Measurements from ENCODE around the gene ABCB4. TPM values are rescaled to one million over a fixed set of nuclear protein-coding genes. Genes with fewer than 3 reads are reported as not detected.

The ABCB4 gene
- total RNA-seq, 2 donors from 2014 or later: 0.07 to 0.69 TPM

- Mint-ChIP-seq H3K4me1 (ENCODE audit: low read depth) (no peaks in the 10 kb centered on the region), H3K27ac (peak overlapping the region; percentile 68), H3K27me3 (ENCODE audit: low read depth) (no peaks in the 10 kb centered on the region), H3K9me3 (peaks cover 0 to 1% of the 10 kb centered on the region in 2 donors), H3K36me3 (ENCODE audit: insufficient read depth in 2 of 2) (no peaks in the 10 kb centered on the region), H3K4me3 (no peak overlapping the region)
- no peak for DNase-seq
- no peak for ATAC-seq (replicated peaks in 1 of 2)
Observed at GRCh38 chr7:87435546-87435945, 39.9 kb downstream of the ABCB4 start.

- peaks cover 0 to 1% of the 10 kb centered on the region in 2 donors for H3K9me3 Mint-ChIP-seq
- DNase-seq (no peak), ATAC-seq (replicated peaks in 1 of 2) (no peak)
- H3K36me3 Mint-ChIP-seq (ENCODE audit: insufficient read depth in 2 of 2): no peaks in the 10 kb centered on the region
- no peak overlapping the region for H3K27ac Mint-ChIP-seq
- no peak overlapping the region for H3K4me3 Mint-ChIP-seq
- no peaks in the 10 kb centered on the region for H3K4me1 Mint-ChIP-seq (ENCODE audit: low read depth)
- H3K27me3 Mint-ChIP-seq (ENCODE audit: low read depth): peaks cover 13% of the 10 kb centered on the region
Observed at GRCh38 chr7:87432536-87432935, 42.9 kb downstream of the ABCB4 start.

GRCh38 chr7:87427288-87427687 is 48.2 kb downstream of the ABCB4 start:
- no peaks in the 10 kb centered on the region for H3K36me3 Mint-ChIP-seq (ENCODE audit: insufficient read depth in 2 of 2)
- ATAC-seq (replicated peaks in 1 of 2) (no peak), DNase-seq (no peak)
- H3K9me3 Mint-ChIP-seq: no peaks in the 10 kb centered on the region
- peaks cover 28% of the 10 kb centered on the region for H3K27me3 Mint-ChIP-seq (ENCODE audit: low read depth)
- no peak overlapping the region for H3K27ac Mint-ChIP-seq
- H3K4me1 Mint-ChIP-seq (ENCODE audit: low read depth): no peaks in the 10 kb centered on the region
- no peak overlapping the region for H3K4me3 Mint-ChIP-seq

- ATAC-seq (replicated peaks in 1 of 2): no peak
- no peak for DNase-seq
- Mint-ChIP-seq H3K27me3 (ENCODE audit: low read depth) (peaks cover 29% of the 10 kb centered on the region), H3K4me1 (ENCODE audit: low read depth) (no peaks in the 10 kb centered on the region), H3K27ac (no peak overlapping the region), H3K4me3 (no peak overlapping the region), H3K36me3 (ENCODE audit: insufficient read depth in 2 of 2) (no peaks in the 10 kb centered on the region), H3K9me3 (no peaks in the 10 kb centered on the region)
Observed at GRCh38 chr7:87426160-87426559, 49.3 kb downstream of the ABCB4 start.

GRCh38 chr7:87424075-87424474 is 51.4 kb downstream of the ABCB4 start:
- DNase-seq: no peak
- Mint-ChIP-seq H3K4me1 (ENCODE audit: low read depth) (no peaks in the 10 kb centered on the region), H3K27ac (no peak overlapping the region), H3K9me3 (no peaks in the 10 kb centered on the region), H3K4me3 (no peak overlapping the region), H3K27me3 (ENCODE audit: low read depth) (peaks cover 29% of the 10 kb centered on the region), H3K36me3 (ENCODE audit: insufficient read depth in 2 of 2) (no peaks in the 10 kb centered on the region)
- ATAC-seq (replicated peaks in 1 of 2): no peak

GRCh38 chr7:87420173-87420572 is 55.3 kb downstream of the ABCB4 start:
- ATAC-seq (replicated peaks in 1 of 2) (no peak), DNase-seq (no peak)
- Mint-ChIP-seq H3K9me3 (no peaks in the 10 kb centered on the region), H3K4me3 (no peak overlapping the region), H3K27me3 (ENCODE audit: low read depth) (peaks cover 10% of the 10 kb centered on the region), H3K27ac (no peak overlapping the region), H3K4me1 (ENCODE audit: low read depth) (no peaks in the 10 kb centered on the region), H3K36me3 (ENCODE audit: insufficient read depth in 2 of 2) (no peaks in the 10 kb centered on the region)

- Mint-ChIP-seq H3K27me3 (ENCODE audit: low read depth) (no peaks in the 10 kb centered on the region), H3K4me3 (no peak overlapping the region), H3K27ac (no peak overlapping the region), H3K4me1 (ENCODE audit: low read depth) (no peaks in the 10 kb centered on the region), H3K9me3 (no peaks in the 10 kb centered on the region), H3K36me3 (ENCODE audit: insufficient read depth in 2 of 2) (no peaks in the 10 kb centered on the region)
- DNase-seq: peak; percentile 61 to 74
- peak; percentile 65 to 72 for ATAC-seq (replicated peaks in 1 of 2)
Observed at GRCh38 chr7:87416682-87417587, 58.5 kb downstream of the ABCB4 start.

GRCh38 chr7:87414794-87415188 is 60.7 kb downstream of the ABCB4 start:
- H3K36me3 Mint-ChIP-seq (ENCODE audit: insufficient read depth in 2 of 2): no peaks in the 10 kb centered on the region
- no peak overlapping the region for H3K27ac Mint-ChIP-seq
- no peaks in the 10 kb centered on the region for H3K27me3 Mint-ChIP-seq (ENCODE audit: low read depth)
- H3K4me1 Mint-ChIP-seq (ENCODE audit: low read depth): no peaks in the 10 kb centered on the region
- no peak for DNase-seq
- no peak for ATAC-seq (replicated peaks in 1 of 2)
- H3K9me3 Mint-ChIP-seq: no peaks in the 10 kb centered on the region
- no peak overlapping the region for H3K4me3 Mint-ChIP-seq

- no peaks in the 10 kb centered on the region for H3K9me3 Mint-ChIP-seq
- no peaks in the 10 kb centered on the region for H3K27me3 Mint-ChIP-seq (ENCODE audit: low read depth)
- H3K36me3 Mint-ChIP-seq (ENCODE audit: insufficient read depth in 2 of 2): no peaks in the 10 kb centered on the region
- no peak for DNase-seq
- H3K27ac Mint-ChIP-seq: no peak overlapping the region
- no peak overlapping the region for H3K4me3 Mint-ChIP-seq
- ATAC-seq (replicated peaks in 1 of 2): peak in 1 of 2 donors; percentile 32
- H3K4me1 Mint-ChIP-seq (ENCODE audit: low read depth): no peaks in the 10 kb centered on the region
Observed at GRCh38 chr7:87413951-87414793, 61.3 kb downstream of the ABCB4 start.

GRCh38 chr7:87413029-87413428 is 62.5 kb downstream of the ABCB4 start:
- Mint-ChIP-seq H3K4me1 (ENCODE audit: low read depth) (no peaks in the 10 kb centered on the region), H3K4me3 (no peak overlapping the region), H3K9me3 (no peaks in the 10 kb centered on the region), H3K36me3 (ENCODE audit: insufficient read depth in 2 of 2) (no peaks in the 10 kb centered on the region), H3K27ac (no peak overlapping the region), H3K27me3 (ENCODE audit: low read depth) (no peaks in the 10 kb centered on the region)
- no peak for ATAC-seq (replicated peaks in 1 of 2)
- no peak for DNase-seq

GRCh38 chr7:87411186-87411585 is 64.3 kb downstream of the ABCB4 start:
- H3K4me1 Mint-ChIP-seq (ENCODE audit: low read depth): no peaks in the 10 kb centered on the region
- DNase-seq (no peak), ATAC-seq (replicated peaks in 1 of 2) (no peak)
- no peaks in the 10 kb centered on the region for H3K9me3 Mint-ChIP-seq
- no peaks in the 10 kb centered on the region for H3K36me3 Mint-ChIP-seq (ENCODE audit: insufficient read depth in 2 of 2)
- no peak overlapping the region for H3K4me3 Mint-ChIP-seq
- H3K27ac Mint-ChIP-seq: no peak overlapping the region
- H3K27me3 Mint-ChIP-seq (ENCODE audit: low read depth): peaks cover 7% of the 10 kb centered on the region

GRCh38 chr7:87404674-87405073 is 70.8 kb downstream of the ABCB4 start:
- ATAC-seq (replicated peaks in 1 of 2) (no peak), DNase-seq (no peak)
- no peaks in the 10 kb centered on the region for H3K9me3 Mint-ChIP-seq
- no peak overlapping the region for H3K4me3 Mint-ChIP-seq
- H3K27ac Mint-ChIP-seq: no peak overlapping the region
- H3K36me3 Mint-ChIP-seq (ENCODE audit: insufficient read depth in 2 of 2): no peaks in the 10 kb centered on the region
- peaks cover 7% of the 10 kb centered on the region for H3K27me3 Mint-ChIP-seq (ENCODE audit: low read depth)
- no peaks in the 10 kb centered on the region for H3K4me1 Mint-ChIP-seq (ENCODE audit: low read depth)

GRCh38 chr7:87398446-87398845 is 77.0 kb downstream of the ABCB4 start:
- Mint-ChIP-seq H3K27ac (no peak overlapping the region), H3K27me3 (ENCODE audit: low read depth) (no peaks in the 10 kb centered on the region), H3K4me3 (no peak overlapping the region), H3K36me3 (ENCODE audit: insufficient read depth in 2 of 2) (no peaks in the 10 kb centered on the region), H3K4me1 (ENCODE audit: low read depth) (no peaks in the 10 kb centered on the region), H3K9me3 (no peaks in the 10 kb centered on the region)
- ATAC-seq (replicated peaks in 1 of 2) (no peak), DNase-seq (no peak)

Data from activated T-cell treated with anti-CD3 and anti-CD28 coated beads, Interleukin-2, amount 50 U/mL, for 72 hours (primary cell).